ENCODE results near the gene CUL1.

- TF ChIP-seq, protein P1, sequence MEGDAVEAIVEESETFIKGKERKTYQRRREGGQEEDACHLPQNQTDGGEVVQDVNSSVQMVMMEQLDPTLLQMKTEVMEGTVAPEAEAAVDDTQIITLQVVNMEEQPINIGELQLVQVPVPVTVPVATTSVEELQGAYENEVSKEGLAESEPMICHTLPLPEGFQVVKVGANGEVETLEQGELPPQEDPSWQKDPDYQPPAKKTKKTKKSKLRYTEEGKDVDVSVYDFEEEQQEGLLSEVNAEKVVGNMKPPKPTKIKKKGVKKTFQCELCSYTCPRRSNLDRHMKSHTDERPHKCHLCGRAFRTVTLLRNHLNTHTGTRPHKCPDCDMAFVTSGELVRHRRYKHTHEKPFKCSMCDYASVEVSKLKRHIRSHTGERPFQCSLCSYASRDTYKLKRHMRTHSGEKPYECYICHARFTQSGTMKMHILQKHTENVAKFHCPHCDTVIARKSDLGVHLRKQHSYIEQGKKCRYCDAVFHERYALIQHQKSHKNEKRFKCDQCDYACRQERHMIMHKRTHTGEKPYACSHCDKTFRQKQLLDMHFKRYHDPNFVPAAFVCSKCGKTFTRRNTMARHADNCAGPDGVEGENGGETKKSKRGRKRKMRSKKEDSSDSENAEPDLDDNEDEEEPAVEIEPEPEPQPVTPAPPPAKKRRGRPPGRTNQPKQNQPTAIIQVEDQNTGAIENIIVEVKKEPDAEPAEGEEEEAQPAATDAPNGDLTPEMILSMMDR (IDR thresholded peaks at IDR 0.05) = no peak
- peak in 1 of 3 donors; percentile 28 for TF ChIP-seq POLR2A (IDR thresholded peaks at IDR 0.05)
Measured at GRCh38 chr7:148699024-148699781, 500 bp downstream of the CUL1 start.

All from body of pancreas (tissue), 4 donors.